ENCODE data around the gene ARID1B.

ARID1B gene

GRCh38 chr6:156878681-156879080 is 101.5 kb downstream of the ARID1B start:
- DNase-seq (ENCODE audit: low read depth in 2 of 2): no peak

DNA sequence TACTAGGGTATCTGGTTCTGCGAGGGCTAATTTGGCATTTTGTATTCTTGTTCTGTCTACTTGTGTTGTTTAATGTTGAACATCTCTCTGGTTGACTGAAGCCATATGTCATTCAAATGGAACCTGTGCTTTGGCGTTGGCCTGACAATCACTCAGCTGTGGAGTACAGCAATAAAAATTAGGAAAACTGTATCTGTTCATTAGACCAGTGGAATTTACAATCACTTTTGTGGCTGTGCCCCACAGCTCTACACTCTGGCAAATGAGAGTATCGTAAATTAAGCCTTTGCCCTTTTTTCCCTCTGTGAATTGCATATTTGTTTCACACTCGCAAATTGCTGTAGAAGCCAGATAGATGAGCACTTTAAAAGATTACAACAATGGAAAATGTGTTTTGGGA is 102.0 kb downstream of the ARID1B start:
- DNase-seq (ENCODE audit: low read depth in 2 of 2): no peak

DNA sequence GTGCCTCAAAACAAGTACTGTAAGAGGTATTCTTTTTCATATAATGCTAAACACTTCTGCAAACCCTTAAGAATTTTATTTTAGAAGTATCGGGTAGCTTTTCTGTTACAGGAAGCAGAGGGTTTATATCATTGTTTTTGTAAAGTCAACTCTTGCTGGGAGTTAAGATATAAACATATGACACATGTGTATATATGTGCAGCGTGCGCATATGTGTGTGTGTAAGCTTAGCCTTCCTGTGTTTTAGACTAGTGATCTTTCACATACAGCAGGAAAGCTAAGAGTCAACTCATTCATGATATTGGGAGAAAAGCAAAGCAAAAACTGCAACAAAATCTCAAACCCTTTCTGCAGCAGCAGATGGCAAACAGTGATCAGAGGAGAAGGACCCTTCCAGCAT is 102.4 kb downstream of the ARID1B start:
- DNase-seq (ENCODE audit: low read depth in 2 of 2): no peak

DNA sequence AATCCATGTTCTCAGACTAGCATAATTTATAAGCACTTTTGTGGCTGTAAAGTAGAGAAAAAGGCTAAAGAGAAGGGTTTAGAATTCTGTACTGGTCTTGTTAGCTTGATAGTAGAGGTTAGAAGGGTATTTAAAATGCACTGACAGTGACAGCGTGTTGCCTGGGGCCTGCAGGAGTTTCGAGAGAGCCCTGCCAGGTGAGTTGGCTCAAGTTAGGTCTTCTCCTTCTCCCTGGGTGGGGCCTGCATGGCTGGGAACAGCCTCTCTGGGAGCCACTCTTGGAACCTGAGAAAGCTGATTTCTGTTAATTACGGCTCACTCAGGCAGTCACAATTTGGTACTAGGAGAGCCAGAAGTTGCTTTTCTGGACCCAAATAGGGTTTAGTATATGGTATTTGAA is 103.7 kb downstream of the ARID1B start:
- no peak for DNase-seq (ENCODE audit: low read depth in 2 of 2)

- no peak for DNase-seq (ENCODE audit: low read depth in 2 of 2)
These were observed 104.8 kb downstream of the ARID1B start for GRCh38 chr6:156881687-156882629.

DNA sequence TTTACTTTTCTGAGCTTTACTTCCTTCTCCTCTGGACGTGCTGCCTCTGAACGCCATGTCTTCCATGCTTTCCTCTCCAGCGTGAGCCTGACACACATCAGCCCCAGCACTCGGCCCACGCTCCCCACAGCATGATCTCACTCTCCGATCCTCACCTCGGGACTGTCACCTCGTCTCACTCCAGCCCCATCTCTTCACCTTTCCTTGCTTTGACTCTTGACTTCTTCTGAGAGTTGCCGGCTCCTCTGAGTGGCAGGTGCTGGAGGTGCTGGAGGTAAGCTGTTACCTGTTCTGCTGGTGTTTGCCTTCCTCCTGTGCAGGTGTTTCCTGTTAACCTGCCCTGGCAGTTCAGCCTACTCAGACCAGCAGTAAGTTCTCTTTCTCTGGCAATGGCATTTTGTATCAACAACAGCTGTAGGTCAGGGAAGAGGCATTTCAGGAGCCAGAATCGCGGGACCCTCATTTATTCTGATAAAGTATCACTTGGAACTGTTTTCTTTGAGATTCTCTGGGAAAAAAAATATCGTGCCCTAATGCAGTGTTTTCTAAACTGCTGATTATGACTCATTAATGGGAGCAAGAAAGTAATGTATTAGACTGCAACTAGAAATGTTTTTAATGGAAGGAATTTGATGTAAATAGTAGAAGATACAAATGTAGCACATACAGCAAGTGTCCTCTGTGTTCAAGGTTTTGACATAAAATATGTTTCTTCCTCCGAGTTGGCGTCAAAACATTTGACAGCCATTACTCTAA is 106.5 kb downstream of the ARID1B start:
- DNase-seq (ENCODE audit: low read depth in 2 of 2): no peak

DNA sequence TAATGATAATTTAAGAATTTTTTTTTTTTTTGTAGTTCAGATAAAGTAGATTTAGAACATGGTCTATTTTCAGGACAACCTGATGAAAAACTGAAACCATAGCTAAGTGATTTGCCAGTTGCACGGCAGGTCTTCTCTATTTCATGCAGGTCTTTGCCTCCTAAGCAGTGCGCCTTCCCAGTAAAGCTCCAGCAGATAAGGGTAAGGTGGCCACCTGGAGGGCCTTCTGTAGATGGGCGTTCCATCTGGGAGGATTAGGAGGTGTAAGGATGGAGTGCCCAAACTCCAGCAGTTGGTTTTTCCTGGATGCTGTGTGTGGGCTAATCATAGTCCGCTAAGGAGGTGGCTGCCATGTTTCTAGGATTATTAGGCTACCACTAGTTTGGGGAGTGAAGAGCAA is 107.1 kb downstream of the ARID1B start:
- no peak for DNase-seq (ENCODE audit: low read depth in 2 of 2)

DNA sequence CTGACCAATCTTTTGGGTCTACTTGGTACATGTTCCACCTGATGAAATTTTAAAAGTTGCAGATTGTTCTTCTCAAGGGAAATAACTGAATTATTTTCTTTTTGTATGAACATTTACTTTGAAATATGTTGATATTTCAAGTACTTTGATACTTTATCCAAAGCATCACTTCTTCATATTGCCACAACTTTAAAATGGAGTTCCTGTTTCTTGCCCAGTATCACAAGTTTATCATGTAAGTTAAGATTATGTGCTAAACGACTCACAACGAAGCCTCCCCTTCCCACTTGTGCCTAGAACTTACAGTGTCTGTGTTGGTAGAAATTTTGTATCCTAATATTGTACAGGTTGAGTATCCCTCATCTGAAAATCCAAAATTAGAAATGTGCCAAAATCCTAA is 108.4 kb downstream of the ARID1B start:
- DNase-seq (ENCODE audit: low read depth in 2 of 2): no peak

DNA sequence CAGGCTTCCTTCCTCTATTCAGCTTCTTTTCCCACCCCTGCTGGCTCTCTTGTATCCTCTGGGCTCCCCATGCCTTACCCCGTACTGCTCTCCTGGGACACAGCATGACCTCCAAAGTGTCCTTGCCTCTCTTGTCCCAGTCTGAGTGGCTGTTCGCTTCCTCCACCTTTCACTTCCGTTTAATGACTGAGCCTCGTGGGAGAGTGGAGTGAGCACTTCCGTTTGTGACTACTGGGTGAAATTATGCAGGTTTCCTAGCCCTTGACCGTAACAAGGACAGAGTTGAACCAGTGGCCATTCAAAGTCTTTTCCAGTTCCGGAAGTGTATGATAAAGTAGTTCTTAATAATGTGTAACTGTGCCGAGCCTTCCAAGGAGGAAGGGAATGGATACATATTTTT is 109.2 kb downstream of the ARID1B start:
- DNase-seq (ENCODE audit: low read depth in 2 of 2): no peak

DNA sequence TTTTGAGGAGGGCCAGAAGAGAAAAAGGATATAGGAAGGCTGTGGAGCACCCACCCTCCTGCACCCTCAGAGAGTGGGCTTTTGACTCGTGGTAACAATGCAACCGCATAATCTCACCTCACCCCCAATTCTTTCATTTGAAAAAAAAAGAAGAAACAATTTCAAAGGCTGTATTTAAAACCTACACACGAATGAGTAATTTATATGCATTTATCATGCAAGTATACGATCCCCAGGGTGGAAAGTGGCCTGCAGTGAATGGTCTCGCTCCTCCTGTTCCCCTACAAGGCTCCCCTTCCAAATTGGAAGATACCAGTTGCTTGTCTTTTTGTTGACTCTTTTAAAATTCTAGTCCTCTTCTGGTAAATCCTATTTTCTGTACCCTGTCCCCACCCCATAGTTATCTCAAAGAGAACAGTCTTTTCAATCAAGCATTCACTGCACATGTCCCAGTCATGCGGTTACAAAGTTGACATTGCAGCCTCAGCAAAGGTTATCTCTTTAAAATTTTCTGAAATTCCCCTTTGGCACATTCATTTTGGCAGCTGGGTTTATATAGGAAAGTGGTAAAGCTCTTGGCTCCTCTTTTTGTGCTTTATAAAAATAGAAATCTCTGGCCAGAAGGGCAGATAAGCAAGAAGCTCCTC is 110.6 kb downstream of the ARID1B start:
- DNase-seq (ENCODE audit: low read depth in 2 of 2): no peak

DNA sequence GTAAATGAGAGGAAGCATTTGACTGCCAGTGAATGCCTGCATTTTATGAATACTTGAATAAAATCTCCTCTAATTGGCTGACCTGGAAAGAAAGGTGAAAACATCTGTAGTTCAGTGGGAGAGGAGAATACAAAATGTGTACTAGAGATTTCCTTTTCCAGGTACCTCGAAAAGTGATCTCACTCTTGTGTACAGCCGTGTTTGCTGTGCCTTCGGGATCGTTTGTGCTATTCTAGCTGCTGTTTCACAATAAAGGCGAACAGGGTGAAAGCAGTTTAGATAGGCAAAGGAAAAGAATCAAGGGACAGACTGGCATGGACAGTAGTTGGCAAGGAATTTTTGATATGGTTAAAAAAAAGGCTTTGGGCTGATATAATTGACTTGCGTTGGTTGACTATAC is 112.3 kb downstream of the ARID1B start:
- no peak for DNase-seq (ENCODE audit: low read depth in 2 of 2)

DNA sequence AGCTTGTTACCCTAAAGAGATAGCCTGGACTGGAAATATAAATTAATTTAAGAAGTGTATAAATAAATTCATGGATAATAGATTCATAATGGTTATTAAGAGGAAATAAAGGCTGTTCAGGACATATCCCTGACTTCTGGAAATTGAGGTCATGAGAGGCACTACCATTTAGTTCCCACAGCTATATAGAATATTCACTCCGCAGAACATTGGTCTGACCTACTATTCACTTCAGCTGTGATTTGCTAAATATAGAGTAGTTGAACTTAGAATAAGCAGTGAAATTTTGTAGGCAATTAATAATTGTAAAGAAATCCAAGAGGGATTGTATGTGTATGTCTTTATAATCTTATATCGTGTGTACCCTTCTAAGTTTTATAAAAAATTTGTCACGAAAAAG is 112.8 kb downstream of the ARID1B start:
- DNase-seq (ENCODE audit: low read depth in 2 of 2): no peak

DNA sequence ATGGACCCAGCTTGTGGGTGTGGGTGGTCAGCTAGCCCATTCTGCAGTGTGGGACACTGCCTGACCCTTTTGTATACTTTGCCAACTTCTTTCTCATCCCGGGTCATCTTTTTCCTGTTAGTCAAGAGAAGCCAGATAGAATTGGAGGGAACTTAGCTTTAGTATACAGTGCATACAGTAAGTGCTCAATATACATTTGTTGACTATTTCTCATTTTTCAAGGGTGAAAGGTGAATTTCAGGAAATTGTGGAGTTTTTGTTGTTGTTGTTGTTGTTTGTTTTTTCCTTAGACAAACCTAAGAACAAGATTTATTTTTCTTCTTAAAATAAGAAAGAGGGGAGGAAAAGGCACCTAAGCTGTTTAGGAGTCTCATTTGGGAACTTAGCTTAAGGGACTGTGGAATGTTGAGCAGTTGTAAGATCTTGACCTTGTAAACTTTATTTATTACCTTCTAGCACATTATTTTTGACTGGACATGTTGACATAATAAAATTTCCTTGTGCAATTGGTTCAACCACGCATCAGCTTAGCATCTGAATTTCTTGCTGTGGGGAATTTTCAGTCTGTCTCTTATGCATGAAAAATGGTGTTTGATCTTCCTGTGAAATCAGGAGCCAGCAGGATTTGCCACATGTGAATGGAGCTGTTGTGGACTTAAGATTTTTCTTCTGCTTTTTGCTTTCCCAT is 113.6 kb downstream of the ARID1B start:
- no peak for DNase-seq (ENCODE audit: low read depth in 2 of 2)

- DNase-seq (ENCODE audit: low read depth in 2 of 2): no peak
These were observed 120.8 kb downstream of the ARID1B start for GRCh38 chr6:156897907-156898531.

- no peak for DNase-seq (ENCODE audit: low read depth in 2 of 2)
These were observed 121.9 kb downstream of the ARID1B start for GRCh38 chr6:156899071-156899470.

DNA sequence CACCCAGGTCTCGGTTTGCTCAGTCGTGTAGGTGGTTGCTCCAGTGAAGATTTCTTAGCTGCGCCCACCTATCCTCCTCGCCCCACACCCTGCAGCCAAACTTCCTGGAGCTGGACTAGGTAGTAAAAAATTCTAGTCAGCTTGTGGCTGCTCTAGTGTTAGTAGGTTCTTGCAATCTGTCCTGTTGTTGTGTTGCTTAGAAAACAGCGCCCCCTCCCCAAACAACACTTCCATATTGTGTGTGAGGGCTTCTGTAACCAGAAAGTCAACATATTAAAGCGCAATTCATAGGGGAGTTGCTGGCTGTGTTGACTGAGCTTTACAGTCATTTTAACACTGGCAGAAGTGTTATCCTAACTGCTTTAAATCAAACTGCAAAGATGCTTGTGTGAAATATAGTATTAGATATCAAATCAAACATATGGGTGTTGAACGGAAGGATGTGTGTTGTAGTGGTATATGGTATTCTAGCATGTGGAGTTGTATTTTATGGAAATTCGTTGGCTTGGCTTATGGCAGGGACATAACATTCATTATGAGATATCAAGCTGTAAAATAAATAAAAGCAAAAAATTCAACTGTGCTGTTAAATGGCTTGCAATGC is 122.5 kb downstream of the ARID1B start:
- DNase-seq (ENCODE audit: low read depth in 2 of 2): no peak

- no peak for DNase-seq (ENCODE audit: low read depth in 2 of 2)
These were observed 123.1 kb downstream of the ARID1B start for GRCh38 chr6:156900292-156900691.

DNA sequence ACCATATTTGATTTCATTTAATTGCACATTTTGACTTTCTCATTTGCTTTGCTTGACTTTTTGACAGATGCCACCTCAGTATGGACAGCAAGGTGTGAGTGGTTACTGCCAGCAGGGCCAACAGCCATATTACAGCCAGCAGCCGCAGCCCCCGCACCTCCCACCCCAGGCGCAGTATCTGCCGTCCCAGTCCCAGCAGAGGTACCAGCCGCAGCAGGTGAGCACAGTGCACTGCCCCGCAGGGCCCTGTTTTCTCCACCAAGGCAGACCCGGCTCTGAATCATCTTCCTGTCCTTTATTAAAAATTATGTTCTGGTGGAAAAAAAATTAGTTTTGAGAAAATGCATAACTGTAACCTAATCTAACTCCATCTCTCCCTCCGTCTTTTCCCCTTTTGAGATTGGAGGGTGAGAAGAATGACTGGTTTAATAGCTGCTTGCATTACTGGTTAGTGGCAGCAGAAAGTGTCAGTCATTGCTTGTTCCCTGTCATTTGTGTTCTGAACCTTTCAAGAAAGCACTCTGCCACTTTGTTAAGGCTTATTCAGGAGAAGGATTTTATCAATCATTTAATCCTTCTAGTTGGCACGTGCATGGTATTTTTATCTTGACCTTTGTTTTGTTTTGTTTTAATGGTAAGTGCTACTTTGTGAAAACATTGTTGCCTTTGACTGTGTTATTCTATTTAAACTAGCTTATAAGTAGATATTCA is 124.3 kb downstream of the ARID1B start:
- DNase-seq (ENCODE audit: low read depth in 2 of 2): no peak

- DNase-seq (ENCODE audit: low read depth in 2 of 2): no peak
These were observed 125.6 kb downstream of the ARID1B start for GRCh38 chr6:156902782-156903181.

GRCh38 chr6:156904176-156904967 is 127.2 kb downstream of the ARID1B start:
- no peak for DNase-seq (ENCODE audit: low read depth in 2 of 2)
